Adrenal gland (tissue), 12 donors: Measurements from ENCODE around the gene OSGIN1. TPM values are rescaled to one million over a fixed set of nuclear protein-coding genes. Genes with fewer than 3 reads are reported as not detected.

ENCODE experiments used
- DNase-seq, 7 donors: peaks; one replicate each; pipeline ENCODE4 v3.0.0-alpha.2; 2019 to 2020
- H3K27ac ChIP-seq, 5 donors: fragments of 200-600 bp; sonication (generic) in 4 of 5; 1 replicate in 3 of 5; 2 replicates in 2 of 5; pipeline versions ENCODE4 v1.5.1 to v1.8.0; 2016 to 2020; ENCODE audit warnings: mild to moderate bottlenecking in 1 of 5
- H3K27me3 ChIP-seq: fragments of 200-600 bp; 2 replicates; pipeline ENCODE4 v1.8.0; 2021
- H3K36me3 ChIP-seq, 2 donors: fragments of 200-600 bp; replicated peaks in 1 of 2; 1 replicate in 1 of 2; 2 replicates in 1 of 2; pipeline versions ENCODE4 v1.5.1 to v1.8.0; 2018 to 2022
- H3K4me1 ChIP-seq, 2 donors: fragments of 200-600 bp; replicated peaks in 1 of 2; 1 replicate in 1 of 2; 2 replicates in 1 of 2; pipeline versions ENCODE4 v1.5.1 to v1.8.0; 2018 to 2021
- H3K4me3 ChIP-seq, 4 donors: fragments of 200-600 bp; sonication (generic) in 3 of 4; one replicate each; pipeline ENCODE4 v1.5.1; 2016 to 2018
- H3K9me3 ChIP-seq, 3 donors: fragments of 200-600 bp; sonication (generic) in 1 of 3; replicated peaks in 1 of 3; 1 replicate in 2 of 3; 2 replicates in 1 of 3; pipeline versions ENCODE4 v1.5.1 to v1.8.0; 2016 to 2021
- POLR2A ChIP-seq, 2 donors: fragments of 450-650 bp; IDR thresholded peaks; one replicate each; pipeline ENCODE4 v1.6.1; 2017; ENCODE audit warnings: antibody characterized with exemption in 2 of 2, mild to moderate bottlenecking in 2 of 2, moderate library complexity in 1 of 2
- WGBS, 4 donors: extraction: QIAGEN DNeasy Blood & Tissue Kit in 2 of 4; methylation state at CpG; one replicate each; pipeline versions ENCODE4 v1.1.5 to v1.1.7; 2013 to 2017; 5-methylcytosine and 5-hydroxymethylcytosine counted together
- intact Hi-C, 2 donors: fragments of 100-400 bp; cut with DNase I; formaldehyde crosslinking; loops; one replicate each; pipeline versions ENCODE4 v1.14.1 to v1.15.0; 2022 to 2023
- polyA plus RNA-seq, 3 donors: library from polyadenylated mRNA; stranded (reverse); fragments of 200-250 nt in 2 of 3; fragments of 350-450 nt in 1 of 3; fragmentation: Illumina TruSeq in 1 of 3; extraction: RNeasy Lipid Tissue Mini Kit (QIAGEN cat#74804) in 1 of 3; gene quantifications; one replicate each; pipeline ENCODE4 v1.2.3, GENCODE V29; 2013 to 2014
- total RNA-seq, 9 donors: library from RNA; depleted of rRNA in 4 of 9; stranded (reverse); fragments of >200 nt in 4 of 9; fragments of 120-200 nt in 1 of 9; fragmentation: NEBNext Ultra II Directional in 1 of 9; extraction: Animal tissue kit (Norgen Biotek cat#: 25700) in 1 of 9; gene quantifications; one replicate each; pipeline versions ENCODE4 v1.1.0 to v1.2.4, GENCODE V29; 2013 to 2023
- TF ChIP-seq, protein P1 (sequence below), 6 experiments: fragments of 450-650 bp in 4 of 6; fragments of 200-600 bp in 2 of 6; sonication (generic) in 1 of 6; IDR thresholded peaks; 1 replicate in 5 of 6; 2 replicates in 1 of 6; pipeline versions ENCODE4 v1.5.1 to v1.8.0; 2016 to 2021; ENCODE audit warnings: antibody characterized with exemption in 6 of 6, mild to moderate bottlenecking in 2 of 6, moderate library complexity in 1 of 6
- donor health status: healthy with polysubstance abuse.
- donor health status: Bipolar disorder and iron deficiency.
- donor health status: DM: yes; HTN: yes; CAD: no.
- donor health status: DM: no; HTN: no; CAD: no.
- donor health status: DM: no; HTN: no; CAD: no.
- donor health status: DM: yes; HTN: yes; CAD: no.

Gene OSGIN1
- total and polyA plus RNA-seq, 12 donors, result 16.1 to 64.9 (median 19.3) TPM

DNA sequence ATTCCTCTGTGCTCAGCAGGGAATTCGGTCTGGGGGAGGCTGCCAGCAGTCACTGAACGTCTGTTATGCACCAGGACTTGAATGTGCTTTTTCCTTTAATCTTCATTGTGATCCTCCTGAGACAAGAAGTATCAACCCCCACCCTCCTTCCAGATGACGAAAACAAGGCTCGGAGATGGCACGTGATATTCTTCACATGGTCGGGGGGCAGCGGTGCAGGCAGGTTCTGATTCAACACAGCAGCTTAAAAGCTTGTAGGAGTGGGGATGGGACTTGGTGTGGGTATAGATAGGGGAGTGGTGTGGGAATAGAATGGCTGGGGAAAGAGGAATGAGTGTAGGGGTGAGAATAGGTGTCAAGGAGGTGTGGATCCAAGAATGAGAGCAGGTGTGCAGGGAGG, 21.4 kb downstream of the OSGIN1 start:
- DNase-seq, result no peak
- Histone ChIP-seq H3K27ac (no peak overlapping the region), H3K36me3 (no peaks in the 10 kb centered on the region), H3K9me3 (peaks cover 0 to 8% (median 0%) of the 10 kb centered on the region in 3 donors), H3K4me1 (no peaks in the 10 kb centered on the region), H3K4me3 (no peak overlapping the region), H3K27me3 (no peaks in the 10 kb centered on the region)
- WGBS, 4 donors, result 53 to 67% (median 61%) methylated on average over 7 of the region's 7 CpGs
- intact Hi-C loops, result loop anchor here in 1 of 2 donors (5.0 kb wide), 1 partner anchor 73 kb away; no protein-coding TSS in a partner anchor
- TF ChIP-seq, protein P1, sequence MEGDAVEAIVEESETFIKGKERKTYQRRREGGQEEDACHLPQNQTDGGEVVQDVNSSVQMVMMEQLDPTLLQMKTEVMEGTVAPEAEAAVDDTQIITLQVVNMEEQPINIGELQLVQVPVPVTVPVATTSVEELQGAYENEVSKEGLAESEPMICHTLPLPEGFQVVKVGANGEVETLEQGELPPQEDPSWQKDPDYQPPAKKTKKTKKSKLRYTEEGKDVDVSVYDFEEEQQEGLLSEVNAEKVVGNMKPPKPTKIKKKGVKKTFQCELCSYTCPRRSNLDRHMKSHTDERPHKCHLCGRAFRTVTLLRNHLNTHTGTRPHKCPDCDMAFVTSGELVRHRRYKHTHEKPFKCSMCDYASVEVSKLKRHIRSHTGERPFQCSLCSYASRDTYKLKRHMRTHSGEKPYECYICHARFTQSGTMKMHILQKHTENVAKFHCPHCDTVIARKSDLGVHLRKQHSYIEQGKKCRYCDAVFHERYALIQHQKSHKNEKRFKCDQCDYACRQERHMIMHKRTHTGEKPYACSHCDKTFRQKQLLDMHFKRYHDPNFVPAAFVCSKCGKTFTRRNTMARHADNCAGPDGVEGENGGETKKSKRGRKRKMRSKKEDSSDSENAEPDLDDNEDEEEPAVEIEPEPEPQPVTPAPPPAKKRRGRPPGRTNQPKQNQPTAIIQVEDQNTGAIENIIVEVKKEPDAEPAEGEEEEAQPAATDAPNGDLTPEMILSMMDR (IDR thresholded peaks at IDR 0.05), result no peak
- no peak for TF ChIP-seq POLR2A (IDR thresholded peaks at IDR 0.05)

DNA sequence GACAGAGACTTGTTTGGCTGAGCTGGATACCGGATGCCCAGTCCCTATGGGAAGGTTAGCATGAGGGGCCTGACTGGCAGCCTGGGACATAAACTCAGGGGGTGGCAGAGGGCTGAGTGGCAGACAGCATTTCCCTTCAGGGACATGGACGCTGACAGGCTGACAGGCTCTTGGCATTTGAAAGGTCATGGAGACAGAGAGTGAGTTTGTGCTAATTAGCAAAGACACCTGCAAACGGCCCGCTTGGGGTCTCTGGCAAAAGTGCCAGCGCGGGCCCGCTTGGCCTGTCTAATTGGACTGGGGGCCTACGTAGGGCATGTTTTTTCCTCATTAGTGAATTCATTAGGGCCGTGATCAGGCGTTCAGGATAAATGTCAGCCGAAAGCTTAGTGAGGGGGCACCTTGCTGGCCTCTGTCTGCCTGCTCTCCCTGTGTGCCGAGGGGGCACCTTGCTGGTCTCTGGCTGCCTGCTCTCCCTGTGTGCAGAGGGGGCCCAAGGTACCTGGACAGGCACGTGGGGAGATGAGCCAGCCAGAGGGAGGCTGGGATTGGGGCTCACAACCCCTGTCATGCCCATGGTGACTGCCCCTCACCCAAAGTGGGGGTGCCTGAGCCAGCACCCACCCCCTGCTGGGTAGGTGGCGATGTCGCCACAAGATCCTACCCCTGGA, 22.7 kb downstream of the OSGIN1 start:
- H3K4me1 ChIP-seq, result no peaks in the 10 kb centered on the region
- H3K27ac ChIP-seq, result no peak overlapping the region
- peaks cover 0 to 8% (median 0%) of the 10 kb centered on the region in 3 donors for H3K9me3 ChIP-seq
- TF ChIP-seq, protein P1 (IDR thresholded peaks at IDR 0.05), result no peak
- H3K27me3 ChIP-seq, result no peaks in the 10 kb centered on the region
- no peak overlapping the region for H3K4me3 ChIP-seq
- no peaks in the 10 kb centered on the region for H3K36me3 ChIP-seq
- intact Hi-C loops, result no loop called here
- 77 to 89% (median 86%) methylated on average over 12 to 15 of the region's 15 CpGs for WGBS, 4 donors
- no peak for DNase-seq

DNA sequence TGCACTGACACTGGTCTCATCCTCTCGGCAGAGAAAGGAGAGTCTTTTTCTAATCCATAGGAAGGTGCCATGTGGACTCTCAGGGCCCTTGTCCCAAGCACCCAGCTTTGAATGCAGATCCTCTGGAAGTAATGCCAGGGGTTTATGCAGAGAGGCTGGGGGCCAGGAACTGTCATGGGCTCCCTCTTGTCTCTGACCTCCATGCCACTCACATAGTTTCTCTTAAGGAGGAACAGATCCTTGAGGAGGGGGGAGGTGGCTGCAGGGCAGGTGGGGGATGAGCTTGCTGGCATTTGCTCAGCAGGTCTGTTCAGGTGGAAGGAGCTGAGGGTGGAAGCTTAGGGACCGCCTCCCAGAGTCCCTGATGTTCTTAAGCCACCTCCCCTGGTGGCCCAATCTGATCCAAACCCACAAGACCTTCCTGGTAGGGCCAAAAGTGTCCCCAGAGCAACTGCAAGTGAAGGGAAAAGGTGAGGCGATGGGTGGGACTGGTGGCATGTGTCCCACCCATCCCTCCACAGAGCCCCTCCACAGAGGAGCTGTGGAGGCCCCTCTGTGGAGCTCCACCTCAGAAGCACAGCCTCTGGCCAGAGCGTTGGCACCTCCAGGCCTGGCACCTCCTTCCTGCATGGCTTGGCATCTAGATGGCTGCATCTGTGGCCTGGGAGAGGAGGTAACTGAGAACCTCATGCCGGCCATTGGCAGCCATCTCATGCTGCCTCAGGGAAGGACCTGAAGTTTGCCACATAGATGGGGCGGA, 24.2 kb downstream of the OSGIN1 start:
- peaks cover 0 to 8% (median 0%) of the 10 kb centered on the region in 3 donors for H3K9me3 ChIP-seq
- intact Hi-C loops, result no loop called here
- H3K4me1 ChIP-seq, result no peaks in the 10 kb centered on the region
- H3K27ac ChIP-seq, result no peak overlapping the region
- H3K27me3 ChIP-seq, result no peaks in the 10 kb centered on the region
- 77 to 95% (median 89%) methylated on average over 4 to 6 of the region's 6 CpGs for WGBS, 4 donors
- H3K36me3 ChIP-seq, result no peaks in the 10 kb centered on the region
- DNase-seq, result no peak
- H3K4me3 ChIP-seq, result no peak overlapping the region
- TF ChIP-seq POLR2A (IDR thresholded peaks at IDR 0.05), result no peak

DNA sequence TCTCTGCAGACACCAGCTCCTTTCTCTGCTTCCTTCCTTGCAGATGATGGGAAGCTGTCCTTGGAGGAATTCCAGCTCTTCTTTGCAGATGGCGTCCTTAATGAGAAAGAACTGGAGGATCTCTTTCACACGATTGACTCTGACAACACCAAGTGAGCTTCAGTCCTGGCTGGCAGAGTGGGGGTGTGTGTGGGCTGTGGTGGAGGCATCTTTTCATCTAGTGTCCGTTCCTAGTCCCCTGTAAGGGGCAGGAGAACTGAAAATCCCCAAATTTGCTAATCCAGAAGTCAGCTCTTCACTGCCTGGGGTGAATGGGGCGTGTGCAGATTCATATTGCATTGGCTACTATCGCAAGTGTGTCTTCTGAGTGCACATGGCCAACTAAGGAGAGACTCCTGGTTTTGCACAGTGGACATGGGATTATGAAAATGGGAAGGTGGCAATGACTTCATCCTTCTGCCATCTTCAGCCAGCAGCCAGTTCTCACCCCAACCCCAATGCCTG, 25.4 kb downstream of the OSGIN1 start:
- TF ChIP-seq, protein P1 (IDR thresholded peaks at IDR 0.05), result no peak
- no peak for TF ChIP-seq POLR2A (IDR thresholded peaks at IDR 0.05)
- Histone ChIP-seq H3K4me1 (no peaks in the 10 kb centered on the region), H3K27me3 (no peaks in the 10 kb centered on the region), H3K36me3 (no peaks in the 10 kb centered on the region), H3K27ac (no peak overlapping the region), H3K4me3 (no peak overlapping the region), H3K9me3 (peaks cover 0 to 8% (median 0%) of the 10 kb centered on the region in 3 donors)
- 85 to 88% (median 87%) methylated on average over 5 of the region's 5 CpGs for WGBS, 4 donors
- DNase-seq, result no peak
- intact Hi-C loops, result no loop called here
